IPS-15b (cell line): ENCODE measurements around the gene THUMPD3.

Experiments
- H3K27me3 ChIP-seq: one replicate; pipeline ENCODE4 v1.6.1; 2013; ENCODE audit warnings: low read length; ENCODE audit not compliant: control insufficient read depth, insufficient read depth
- H3K36me3 ChIP-seq: one replicate; pipeline ENCODE4 v1.6.1; 2013; ENCODE audit warnings: low read length; ENCODE audit not compliant: control insufficient read depth, insufficient read depth
- H3K4me1 ChIP-seq: one replicate; pipeline ENCODE4 v1.6.1; 2013; ENCODE audit warnings: mild to moderate bottlenecking, low read length; ENCODE audit not compliant: control insufficient read depth, insufficient read depth
- H3K4me3 ChIP-seq: one replicate; pipeline ENCODE4 v1.5.1; 2013; ENCODE audit warnings: low read depth, low read length
- H3K9ac ChIP-seq: one replicate; pipeline ENCODE4 v1.6.1; 2013; ENCODE audit warnings: low read depth, mild to moderate bottlenecking, low read length
- H3K9me3 ChIP-seq: one replicate; pipeline ENCODE4 v1.6.1; 2013; ENCODE audit warnings: mild to moderate bottlenecking, low read length; ENCODE audit not compliant: control insufficient read depth, insufficient read depth

Gene THUMPD3

GRCh38 chr3:9369508-9369907 is 6.7 kb downstream of the THUMPD3 start:
- no peak overlapping the region for H3K4me3 ChIP-seq
- H3K9me3 ChIP-seq, result no peaks in the 10 kb centered on the region
- no peaks in the 10 kb centered on the region for H3K4me1 ChIP-seq
- no peaks in the 10 kb centered on the region for H3K27me3 ChIP-seq
- no peak overlapping the region for H3K9ac ChIP-seq
- peaks cover 24% of the 10 kb centered on the region for H3K36me3 ChIP-seq

DNA sequence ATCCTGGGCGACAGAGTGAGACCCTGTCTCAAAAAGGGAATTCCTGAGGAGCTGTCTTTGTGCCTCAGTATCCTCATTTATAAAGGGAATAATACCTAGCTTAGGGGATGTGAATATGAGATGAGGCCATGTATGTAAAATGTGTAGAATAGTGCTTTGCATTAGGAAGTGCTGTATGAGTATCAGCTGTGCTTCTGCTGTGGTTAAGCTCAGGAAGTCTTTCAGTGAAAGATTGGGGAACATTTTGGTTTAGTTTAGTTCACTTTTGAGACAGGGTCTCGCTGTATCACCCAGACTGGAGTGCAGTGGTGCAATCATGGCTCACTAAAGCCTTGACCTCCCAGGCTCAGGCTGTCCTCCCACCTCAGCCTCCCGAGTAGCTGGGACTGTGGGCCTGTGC is 10.6 kb downstream of the THUMPD3 start:
- Histone ChIP-seq H3K4me3 (no peak overlapping the region), H3K4me1 (no peaks in the 10 kb centered on the region), H3K9ac (no peak overlapping the region), H3K9me3 (no peaks in the 10 kb centered on the region), H3K27me3 (no peaks in the 10 kb centered on the region), H3K36me3 (peaks cover 26% of the 10 kb centered on the region)

DNA sequence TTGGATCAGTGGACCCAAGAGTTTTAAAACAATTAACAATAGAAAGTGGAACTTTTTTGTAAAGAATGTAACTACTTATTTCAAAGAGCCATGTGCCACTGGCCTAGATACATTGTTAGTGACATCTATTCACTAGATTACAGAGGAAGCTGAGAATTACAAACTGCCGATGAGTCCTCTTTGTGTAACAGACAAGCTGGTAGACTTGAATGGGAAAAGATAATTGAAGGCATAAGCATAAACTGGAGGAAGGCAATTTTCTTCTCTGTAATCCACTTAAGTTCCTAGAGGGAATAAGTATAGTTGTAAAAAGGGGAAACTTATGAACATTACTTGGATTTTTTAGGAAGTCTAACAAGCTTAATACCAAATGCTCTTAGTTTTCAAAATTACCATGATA is 15.1 kb downstream of the THUMPD3 start:
- Histone ChIP-seq H3K9ac (no peak overlapping the region), H3K4me1 (no peaks in the 10 kb centered on the region), H3K27me3 (no peaks in the 10 kb centered on the region), H3K36me3 (peaks cover 18% of the 10 kb centered on the region), H3K9me3 (no peaks in the 10 kb centered on the region), H3K4me3 (no peak overlapping the region)

- Histone ChIP-seq H3K4me1 (no peaks in the 10 kb centered on the region), H3K9me3 (no peaks in the 10 kb centered on the region), H3K36me3 (peaks cover 13% of the 10 kb centered on the region), H3K9ac (peak overlapping the region; percentile 42), H3K4me3 (no peak overlapping the region), H3K27me3 (no peaks in the 10 kb centered on the region)
Observed at GRCh38 chr3:9379327-9379726, 16.5 kb downstream of the THUMPD3 start.

GRCh38 chr3:9380014-9380413 is 17.2 kb downstream of the THUMPD3 start:
- Histone ChIP-seq H3K4me3 (no peak overlapping the region), H3K9ac (no peak overlapping the region), H3K27me3 (no peaks in the 10 kb centered on the region), H3K4me1 (no peaks in the 10 kb centered on the region), H3K9me3 (no peaks in the 10 kb centered on the region), H3K36me3 (peaks cover 13% of the 10 kb centered on the region)

- Histone ChIP-seq H3K4me1 (no peaks in the 10 kb centered on the region), H3K36me3 (peaks cover 11% of the 10 kb centered on the region), H3K9me3 (no peaks in the 10 kb centered on the region), H3K4me3 (no peak overlapping the region), H3K9ac (no peak overlapping the region), H3K27me3 (no peaks in the 10 kb centered on the region)
Observed at GRCh38 chr3:9384141-9384828, 21.4 kb downstream of the THUMPD3 start.

GRCh38 chr3:9385187-9386077 is 22.6 kb downstream of the THUMPD3 start:
- no peaks in the 10 kb centered on the region for H3K27me3 ChIP-seq
- no peaks in the 10 kb centered on the region for H3K4me1 ChIP-seq
- H3K9ac ChIP-seq, result no peak overlapping the region
- H3K36me3 ChIP-seq, result peaks cover 15% of the 10 kb centered on the region
- no peaks in the 10 kb centered on the region for H3K9me3 ChIP-seq
- H3K4me3 ChIP-seq, result no peak overlapping the region

- Histone ChIP-seq H3K27me3 (no peaks in the 10 kb centered on the region), H3K4me3 (no peak overlapping the region), H3K9ac (no peak overlapping the region), H3K9me3 (no peaks in the 10 kb centered on the region), H3K4me1 (no peaks in the 10 kb centered on the region), H3K36me3 (peaks cover 21% of the 10 kb centered on the region)
Observed at GRCh38 chr3:9386078-9386459, 23.2 kb downstream of the THUMPD3 start.

DNA sequence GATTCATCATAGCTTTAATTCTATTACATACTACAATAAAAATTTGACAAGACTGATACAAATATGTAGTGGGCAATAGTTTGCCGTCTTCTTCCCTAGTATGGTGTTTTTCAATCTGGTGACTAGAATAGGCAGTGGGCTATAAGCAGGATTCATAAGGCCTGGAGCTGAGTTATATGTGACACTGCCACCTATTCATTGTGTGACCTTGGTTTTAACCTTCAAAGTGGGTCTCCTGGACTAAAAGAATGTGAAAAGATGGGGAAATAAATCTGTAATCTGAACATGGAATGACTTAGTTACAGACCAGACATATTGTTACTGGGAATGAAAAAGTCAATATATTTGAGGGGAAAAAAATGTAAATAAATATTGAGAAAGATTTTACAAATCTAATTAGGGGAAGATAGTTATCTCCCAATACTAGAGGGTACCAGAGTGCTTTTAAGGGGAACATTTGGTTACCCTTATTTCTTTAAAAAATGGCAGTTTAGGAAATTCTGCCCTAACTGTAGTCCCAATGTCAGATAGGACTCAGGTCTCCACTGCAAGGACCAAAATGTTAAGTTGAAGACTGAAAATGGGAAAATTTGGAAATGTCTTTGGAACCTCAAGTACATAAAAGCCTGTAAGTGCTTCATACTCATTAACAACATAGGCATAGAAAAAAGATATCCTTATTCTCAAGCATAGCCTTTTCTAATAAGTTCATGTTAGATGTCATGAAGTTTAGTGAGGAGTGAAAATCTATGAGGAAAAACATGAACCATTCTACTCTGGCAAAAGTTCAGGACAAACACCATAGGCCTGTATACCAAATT is 23.9 kb downstream of the THUMPD3 start:
- H3K9me3 ChIP-seq, result no peaks in the 10 kb centered on the region
- H3K36me3 ChIP-seq, result peaks cover 27% of the 10 kb centered on the region
- no peak overlapping the region for H3K9ac ChIP-seq
- no peaks in the 10 kb centered on the region for H3K4me1 ChIP-seq
- no peak overlapping the region for H3K4me3 ChIP-seq
- H3K27me3 ChIP-seq, result no peaks in the 10 kb centered on the region

GRCh38 chr3:9387322-9387655 is 24.4 kb downstream of the THUMPD3 start:
- Histone ChIP-seq H3K27me3 (no peaks in the 10 kb centered on the region), H3K4me3 (no peak overlapping the region), H3K9ac (no peak overlapping the region), H3K36me3 (peaks cover 27% of the 10 kb centered on the region), H3K9me3 (no peaks in the 10 kb centered on the region), H3K4me1 (no peaks in the 10 kb centered on the region)

- H3K27me3 ChIP-seq, result no peaks in the 10 kb centered on the region
- H3K4me3 ChIP-seq, result no peak overlapping the region
- H3K36me3 ChIP-seq, result peaks cover 27% of the 10 kb centered on the region
- no peaks in the 10 kb centered on the region for H3K4me1 ChIP-seq
- no peaks in the 10 kb centered on the region for H3K9me3 ChIP-seq
- H3K9ac ChIP-seq, result no peak overlapping the region
Observed at GRCh38 chr3:9388142-9388541, 25.3 kb downstream of the THUMPD3 start.
